ENCODE results near the gene NELFE. TPM values are rescaled to one million over a fixed set of nuclear protein-coding genes. Genes with fewer than 3 reads are reported as not detected.
"Not testable (repeated sequence)": the region's sequence is repeated elsewhere in the genome, so short reads cannot be mapped to it uniquely, and the experiment has no call there.

The NELFE gene
- total RNA-seq, 1 experiment from 2014 or later = 91.4 TPM

DNA sequence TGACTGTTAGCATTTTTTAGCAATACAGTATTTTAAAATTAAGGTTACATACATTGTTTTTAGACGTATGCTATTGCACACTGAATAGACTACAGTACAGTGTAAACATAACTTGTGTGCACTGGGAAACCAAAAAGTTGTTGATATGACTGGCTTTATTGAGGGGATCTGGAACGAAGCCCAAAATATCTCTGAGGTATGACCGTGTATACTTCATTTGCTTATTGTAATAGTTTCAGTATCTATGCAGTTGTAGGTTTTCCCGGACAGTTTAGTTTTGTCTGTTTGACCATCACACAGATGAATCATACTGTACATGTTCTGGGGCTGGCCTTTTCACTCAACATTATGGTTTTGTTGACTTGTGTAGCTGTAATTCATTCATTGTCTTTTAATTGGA is 50.0 kb downstream of the NELFE start:
- Histone ChIP-seq H3K4ac (ENCODE audit: low read depth, low read length) (no peak overlapping the region), H2BK20ac (ENCODE audit: low read depth, low read length, poor library complexity, severe bottlenecking) (no peak overlapping the region), H4K91ac (ENCODE audit: insufficient read length, low read depth, low read length) (no peak overlapping the region), H3K14ac (ENCODE audit: insufficient read depth, low read length) (no peak overlapping the region), H3T11ph (ENCODE audit: low read length) (no peak overlapping the region), H2BK5ac (ENCODE audit: insufficient read length, low read length) (no peak overlapping the region), H2BK120ac (ENCODE audit: low read depth, low read length, poor library complexity, severe bottlenecking) (no peak overlapping the region), H2BK12ac (ENCODE audit: insufficient read length, low read depth, low read length) (no peak overlapping the region), H4K5ac (ENCODE audit: insufficient read length, low read depth, low read length) (no peak overlapping the region), H3K18ac (ENCODE audit: insufficient read length, low read depth, low read length) (no peak overlapping the region), H3K79me2 (ENCODE audit: insufficient read depth, low read length) (no peaks in the 10 kb centered on the region), H3K56ac (ENCODE audit: insufficient read length, low read depth, low read length) (no peak overlapping the region), H3K9ac (ENCODE audit: extremely low read depth, insufficient read length, low read length) (no peak overlapping the region), H3K4me2 (ENCODE audit: insufficient read depth, insufficient read length, low read length) (no peak overlapping the region), H3K27me3 (ENCODE audit: insufficient read depth, low read length) (no peaks in the 10 kb centered on the region), H2AFZ (ENCODE audit: low read length) (no peak overlapping the region), H3K79me1 (ENCODE audit: insufficient read depth, low read depth, low read length, poor library complexity, severe bottlenecking) (no peaks in the 10 kb centered on the region), H4K20me1 (ENCODE audit: control insufficient read depth, insufficient read depth, insufficient read length) (no peaks in the 10 kb centered on the region), H2AK5ac (ENCODE audit: insufficient read length, low read length) (no peak overlapping the region), H2BK15ac (ENCODE audit: low read depth, low read length) (no peak overlapping the region), H3K4me1 (ENCODE audit: insufficient read depth, low read length) (no peaks in the 10 kb centered on the region; the same call in 1 of the 2 replicates), H3K23me2 (ENCODE audit: insufficient read length, low read depth, low read length, poor library complexity, severe bottlenecking) (no peaks in the 10 kb centered on the region), H3K27ac (ENCODE audit: insufficient read length, low read depth, low read length) (no peak overlapping the region), H3K9me3 (ENCODE audit: control insufficient read depth, low read depth, low read length) (no peaks in the 10 kb centered on the region), H4K8ac (replicated peaks; ENCODE audit: insufficient read length, low read depth, low read length) (no peak overlapping the region), H3K23ac (ENCODE audit: insufficient read length, low read depth, low read length) (no peak overlapping the region)
- H3K27ac Mint-ChIP-seq = no peak overlapping the region
- TF ChIP-seq, protein P1, sequence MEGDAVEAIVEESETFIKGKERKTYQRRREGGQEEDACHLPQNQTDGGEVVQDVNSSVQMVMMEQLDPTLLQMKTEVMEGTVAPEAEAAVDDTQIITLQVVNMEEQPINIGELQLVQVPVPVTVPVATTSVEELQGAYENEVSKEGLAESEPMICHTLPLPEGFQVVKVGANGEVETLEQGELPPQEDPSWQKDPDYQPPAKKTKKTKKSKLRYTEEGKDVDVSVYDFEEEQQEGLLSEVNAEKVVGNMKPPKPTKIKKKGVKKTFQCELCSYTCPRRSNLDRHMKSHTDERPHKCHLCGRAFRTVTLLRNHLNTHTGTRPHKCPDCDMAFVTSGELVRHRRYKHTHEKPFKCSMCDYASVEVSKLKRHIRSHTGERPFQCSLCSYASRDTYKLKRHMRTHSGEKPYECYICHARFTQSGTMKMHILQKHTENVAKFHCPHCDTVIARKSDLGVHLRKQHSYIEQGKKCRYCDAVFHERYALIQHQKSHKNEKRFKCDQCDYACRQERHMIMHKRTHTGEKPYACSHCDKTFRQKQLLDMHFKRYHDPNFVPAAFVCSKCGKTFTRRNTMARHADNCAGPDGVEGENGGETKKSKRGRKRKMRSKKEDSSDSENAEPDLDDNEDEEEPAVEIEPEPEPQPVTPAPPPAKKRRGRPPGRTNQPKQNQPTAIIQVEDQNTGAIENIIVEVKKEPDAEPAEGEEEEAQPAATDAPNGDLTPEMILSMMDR (conservative IDR thresholded peaks at IDR 0.05) = no peak
- H3K27me3 Mint-ChIP-seq (ENCODE audit: low read depth) = peaks cover 1% of the 10 kb centered on the region
- H3K36me3 Mint-ChIP-seq (ENCODE audit: insufficient read depth in 1 of 3, low read depth in 3 of 3) = no peaks in the 10 kb centered on the region
- no CpG with 5 or more reads among the region's 4 CpGs for WGBS (ENCODE audit: extremely low coverage, insufficient read length, low lambda C conversion rate)
- no peak for DNase-seq
- no peak overlapping the region for H3K4me3 Mint-ChIP-seq
- H3K9me3 Mint-ChIP-seq = no peaks in the 10 kb centered on the region
- peaks cover 11 to 17% of the 10 kb centered on the region in 2 experiments for H3K4me1 Mint-ChIP-seq

DNA sequence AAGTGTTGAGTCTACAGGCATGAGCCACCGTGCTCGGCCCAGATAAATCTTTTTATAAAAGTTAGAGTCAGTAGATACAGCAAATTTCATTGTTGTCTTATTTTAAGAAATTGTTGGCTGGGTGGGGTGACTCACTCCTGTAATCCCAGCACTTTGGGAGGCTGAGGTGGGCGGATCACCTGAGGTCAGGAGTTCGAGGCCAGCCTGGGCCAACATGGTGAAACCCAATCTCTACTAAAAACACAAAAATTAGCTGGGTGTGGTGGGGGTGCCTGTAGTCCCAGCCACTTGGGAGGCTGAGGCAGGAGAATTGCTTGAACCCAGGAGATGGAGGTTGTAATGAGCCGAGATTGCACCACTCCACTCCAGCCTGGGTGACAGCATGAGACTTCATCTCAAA is 50.5 kb downstream of the NELFE start:
- H3K23me2 ChIP-seq (ENCODE audit: insufficient read length, low read depth, low read length, poor library complexity, severe bottlenecking); H2AK5ac ChIP-seq (ENCODE audit: insufficient read length, low read length); H3K4ac ChIP-seq (ENCODE audit: low read depth, low read length); H2BK12ac ChIP-seq (ENCODE audit: insufficient read length, low read depth, low read length); DNase-seq; H4K20me1 ChIP-seq (ENCODE audit: control insufficient read depth, insufficient read depth, insufficient read length); H3K9ac ChIP-seq (ENCODE audit: extremely low read depth, insufficient read length, low read length); H3K4me1 ChIP-seq (ENCODE audit: insufficient read depth, low read length); H2BK120ac ChIP-seq (ENCODE audit: low read depth, low read length, poor library complexity, severe bottlenecking); H2AFZ ChIP-seq (ENCODE audit: low read length); H3K14ac ChIP-seq (ENCODE audit: insufficient read depth, low read length); H3K27ac Mint-ChIP-seq; H4K8ac ChIP-seq (replicated peaks; ENCODE audit: insufficient read length, low read depth, low read length); H3K36me3 Mint-ChIP-seq (ENCODE audit: insufficient read depth in 1 of 3, low read depth in 3 of 3); H3K79me1 ChIP-seq (ENCODE audit: insufficient read depth, low read depth, low read length, poor library complexity, severe bottlenecking); H3T11ph ChIP-seq (ENCODE audit: low read length); H3K79me2 ChIP-seq (ENCODE audit: insufficient read depth, low read length); H2BK20ac ChIP-seq (ENCODE audit: low read depth, low read length, poor library complexity, severe bottlenecking); H3K23ac ChIP-seq (ENCODE audit: insufficient read length, low read depth, low read length); H4K5ac ChIP-seq (ENCODE audit: insufficient read length, low read depth, low read length); H2BK15ac ChIP-seq (ENCODE audit: low read depth, low read length); H3K27ac ChIP-seq (ENCODE audit: insufficient read length, low read depth, low read length); H4K91ac ChIP-seq (ENCODE audit: insufficient read length, low read depth, low read length); H3K4me2 ChIP-seq (ENCODE audit: insufficient read depth, insufficient read length, low read length); H3K9me3 Mint-ChIP-seq; H3K9me3 ChIP-seq (ENCODE audit: control insufficient read depth, low read depth, low read length); H3K27me3 ChIP-seq (ENCODE audit: insufficient read depth, low read length); H3K18ac ChIP-seq (ENCODE audit: insufficient read length, low read depth, low read length); H3K27me3 Mint-ChIP-seq (ENCODE audit: low read depth); H3K4me3 Mint-ChIP-seq; H3K56ac ChIP-seq (ENCODE audit: insufficient read length, low read depth, low read length); H2BK5ac ChIP-seq (ENCODE audit: insufficient read length, low read length): not testable (repeated sequence)
- no CpG with 5 or more reads among the region's 5 CpGs for WGBS (ENCODE audit: extremely low coverage, insufficient read length, low lambda C conversion rate)
- H3K4me1 Mint-ChIP-seq = peaks cover 11 to 17% of the 10 kb centered on the region in 2 experiments

All from H9 (cell line).